T-cell (primary cell): ENCODE results near the gene ZNHIT6. TPM values are rescaled to one million over a fixed set of nuclear protein-coding genes. Genes with fewer than 3 reads are reported as not detected.

Experiments
- ATAC-seq, 4 experiments: fragments of 200-7000 bp in 3 of 4; fragments of 150-1000 bp in 1 of 4; cut with Tn5 transposase; replicated peaks in 1 of 4; 1 replicate in 3 of 4; 2 replicates in 1 of 4; pipeline ENCODE4 v1.10.0; 2021; ENCODE audit warnings: moderate library complexity in 3 of 4, mild to moderate bottlenecking in 2 of 4, moderate number of reproducible peaks in 1 of 4
- CTCF ChIA-PET, 2 donors: fragments of 300-600 bp; sonication (Branson Sonifier 250); formaldehyde crosslinking; loops; one replicate each; lab custom pipeline; 2022; ENCODE audit warnings: antibody characterized with exemption in 2 of 2; lab: Charles Lee
- POLR2A ChIA-PET, 2 donors: fragments of 300-600 bp; sonication (Branson Sonifier 250); formaldehyde crosslinking; loops; one replicate each; lab custom pipeline; 2022; ENCODE audit warnings: antibody characterized with exemption in 2 of 2; lab: Charles Lee
- DNase-seq, 35 experiments: peaks; one replicate each; pipeline versions ENCODE4 v3.0.0 to v3.0.0-alpha.2; 2013 to 2023
- H3K27ac ChIP-seq: one replicate; pipeline ENCODE4 v1.5.1; 2013; ENCODE audit warnings: low read length
- H3K27me3 ChIP-seq, 2 experiments: replicated peaks in 1 of 2; 1 replicate in 1 of 2; 2 replicates in 1 of 2; pipeline versions ENCODE4 v1.6.1 to v1.7.0; 2013; ENCODE audit warnings: low read length in 1 of 2, mixed read lengths in 1 of 2; ENCODE audit not compliant: control insufficient read depth in 2 of 2, insufficient read depth in 2 of 2; ENCODE audit errors: extremely low read depth in 1 of 2
- H3K36me3 ChIP-seq, 2 donors: 1 replicate in 1 of 2; 2 replicates in 1 of 2; pipeline versions ENCODE4 v1.6.1 to v1.7.0; 2013; ENCODE audit warnings: low read length in 1 of 2; ENCODE audit not compliant: control insufficient read depth in 2 of 2, insufficient read depth in 1 of 2; ENCODE audit errors: extremely low read depth in 1 of 2
- H3K4me1 ChIP-seq, 2 experiments: 1 replicate in 1 of 2; 2 replicates in 1 of 2; pipeline versions ENCODE4 v1.6.1 to v1.7.0; 2013; ENCODE audit warnings: low read length in 2 of 2, mixed read lengths in 1 of 2; ENCODE audit not compliant: insufficient read depth in 2 of 2, control insufficient read depth in 1 of 2; ENCODE audit errors: extremely low read depth in 1 of 2
- H3K4me3 ChIP-seq, 2 donors: 1 replicate in 1 of 2; 2 replicates in 1 of 2; pipeline versions ENCODE4 v1.5.1 to v1.7.0; 2013; ENCODE audit warnings: mild to moderate bottlenecking in 2 of 2, low read length in 1 of 2, moderate library complexity in 1 of 2; ENCODE audit not compliant: control insufficient read depth in 1 of 2; ENCODE audit errors: extremely low read depth in 1 of 2
- H3K9me3 ChIP-seq: 2 replicates; pipeline ENCODE4 v1.7.0; 2013
- H3K27ac Mint-ChIP-seq, 2 donors: one replicate each; pipeline ENCODE4 v1.8.0; 2020 to 2021; ENCODE audit warnings: mild to moderate bottlenecking in 2 of 2, mixed read lengths in 2 of 2
- H3K27me3 Mint-ChIP-seq, 2 donors: one replicate each; pipeline ENCODE4 v1.8.0; 2021 to 2022; ENCODE audit warnings: mixed read lengths in 2 of 2
- H3K36me3 Mint-ChIP-seq: one replicate; pipeline ENCODE4 v1.8.0; 2021; ENCODE audit warnings: mixed read lengths
- H3K4me1 Mint-ChIP-seq, 3 donors: one replicate each; pipeline ENCODE4 v1.8.0; 2020 to 2022; ENCODE audit warnings: mixed read lengths in 3 of 3, mild to moderate bottlenecking in 1 of 3
- H3K4me3 Mint-ChIP-seq, 3 donors: one replicate each; pipeline ENCODE4 v1.8.0; 2020 to 2022; ENCODE audit warnings: mild to moderate bottlenecking in 3 of 3, mixed read lengths in 3 of 3, moderate library complexity in 3 of 3
- H3K9me3 Mint-ChIP-seq, 3 donors: one replicate each; pipeline ENCODE4 v1.8.0; 2020 to 2022; ENCODE audit warnings: mixed read lengths in 3 of 3
- WGBS: methylation state at CpG from one replicate; pipeline ENCODE4 v1.1.5; 2013; ENCODE audit warnings: missing lambda C conversion rate; ENCODE audit not compliant: insufficient coverage; 5-methylcytosine and 5-hydroxymethylcytosine counted together
- total RNA-seq, 35 experiments: library from RNA in 6 of 35; stranded (reverse) in 6 of 35; fragments of 120-200 nt in 1 of 35; gene quantifications; one replicate each; pipeline versions ENCODE4 v1.2.1 to v1.2.4 and lab custom pipeline; 2013 to 2026

ZNHIT6 gene
- total RNA-seq, 5 donors from 2014 or later (not counting 1 experiment from before 2014, with no cell fraction given), result 17.3 to 21.2 (median 19.2) TPM

GRCh38 chr1:85611856-85612255 is 96.4 kb downstream of the ZNHIT6 start:
- no peak overlapping the region for H3K4me3 Mint-ChIP-seq
- H3K27ac Mint-ChIP-seq, result no peak overlapping the region
- H3K27me3 ChIP-seq, result no peaks in the 10 kb centered on the region
- no peaks in the 10 kb centered on the region for H3K4me1 Mint-ChIP-seq
- no peaks in the 10 kb centered on the region for H3K9me3 ChIP-seq
- H3K9me3 Mint-ChIP-seq, result peaks cover 0 to 4% (median 0%) of the 10 kb centered on the region in 3 donors
- H3K4me3 ChIP-seq, result no peak overlapping the region
- no peaks in the 10 kb centered on the region for H3K27me3 Mint-ChIP-seq
- DNase-seq, result no peak
- ChIA-PET POLR2A (no interaction called here), CTCF (no interaction called here)
- no peak overlapping the region for H3K27ac ChIP-seq
- H3K36me3 ChIP-seq, result no peaks in the 10 kb centered on the region
- peaks cover 9% of the 10 kb centered on the region for H3K36me3 Mint-ChIP-seq
- ATAC-seq, result no peak
- WGBS, result 100% methylated on average over 2 of the region's 5 CpGs
- H3K4me1 ChIP-seq, result no peaks in the 10 kb centered on the region

- H3K27ac Mint-ChIP-seq, result no peak overlapping the region
- Histone ChIP-seq H3K36me3 (no peaks in the 10 kb centered on the region), H3K4me3 (no peak overlapping the region), H3K27me3 (no peaks in the 10 kb centered on the region), H3K27ac (no peak overlapping the region), H3K9me3 (no peaks in the 10 kb centered on the region), H3K4me1 (no peaks in the 10 kb centered on the region)
- no peak overlapping the region for H3K4me3 Mint-ChIP-seq
- WGBS, result no CpG with 5 or more reads among the region's 2 CpGs
- H3K27me3 Mint-ChIP-seq, result no peaks in the 10 kb centered on the region
- DNase-seq, result no peak
- H3K36me3 Mint-ChIP-seq, result peaks cover 14% of the 10 kb centered on the region
- no peaks in the 10 kb centered on the region for H3K4me1 Mint-ChIP-seq
- no peak for ATAC-seq
- ChIA-PET CTCF (no interaction called here), POLR2A (no interaction called here)
- peaks cover 0 to under 1% (median 0%) of the 10 kb centered on the region in 3 donors for H3K9me3 Mint-ChIP-seq
Observed at GRCh38 chr1:85611425-85611824, 96.8 kb downstream of the ZNHIT6 start.

DNA sequence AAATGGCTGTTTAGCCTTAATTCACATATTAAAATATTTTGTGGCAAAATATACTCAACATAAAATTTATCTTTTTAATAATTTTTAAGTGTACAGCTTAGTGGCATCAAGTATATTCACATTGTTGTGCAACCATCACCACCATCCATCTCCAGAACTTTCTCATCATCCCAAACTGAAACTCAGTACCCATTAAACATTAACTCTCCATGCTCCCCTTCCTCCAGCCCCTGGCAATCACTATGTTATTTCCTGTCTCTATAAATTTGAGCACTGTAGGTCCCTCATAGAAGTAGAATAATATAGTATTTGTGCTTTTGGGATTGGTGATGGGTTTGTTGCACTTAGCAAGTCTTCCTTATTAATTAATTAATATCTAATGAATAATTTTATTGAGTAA is 98.3 kb downstream of the ZNHIT6 start:
- ChIA-PET POLR2A (no interaction called here), CTCF (no interaction called here)
- no peaks in the 10 kb centered on the region for H3K27me3 ChIP-seq
- no peak overlapping the region for H3K27ac Mint-ChIP-seq
- DNase-seq (no peak), ATAC-seq (no peak)
- H3K36me3 Mint-ChIP-seq, result peaks cover 15% of the 10 kb centered on the region
- H3K4me1 Mint-ChIP-seq, result no peaks in the 10 kb centered on the region
- no peaks in the 10 kb centered on the region for H3K9me3 Mint-ChIP-seq
- H3K4me1 ChIP-seq, result no peaks in the 10 kb centered on the region
- H3K36me3 ChIP-seq, result no peaks in the 10 kb centered on the region
- H3K9me3 ChIP-seq, result no peaks in the 10 kb centered on the region
- H3K4me3 Mint-ChIP-seq, result no peak overlapping the region
- no peaks in the 10 kb centered on the region for H3K27me3 Mint-ChIP-seq
- H3K4me3 ChIP-seq, result no peak overlapping the region
- no peak overlapping the region for H3K27ac ChIP-seq

DNA sequence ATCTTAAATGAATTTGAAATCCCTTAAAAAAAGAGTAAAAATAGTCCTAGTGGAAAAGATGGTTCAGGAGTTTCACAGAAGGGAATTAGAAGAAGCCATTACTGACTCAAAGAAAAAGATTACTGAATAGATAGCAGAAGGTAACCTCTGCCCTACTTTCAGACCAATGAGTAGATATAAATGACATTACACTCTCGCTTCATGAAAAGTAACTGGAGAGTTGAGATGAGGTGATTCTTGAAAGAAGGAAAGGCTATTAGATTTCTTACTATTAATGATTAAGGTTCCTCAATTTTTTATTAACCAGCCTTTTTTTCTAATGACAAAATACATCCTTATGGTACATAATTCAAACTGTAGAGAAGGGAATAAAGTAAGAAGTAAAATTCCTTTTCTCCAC is 99.4 kb downstream of the ZNHIT6 start:
- DNase-seq (no peak), ATAC-seq (no peak)
- ChIA-PET CTCF (no interaction called here), POLR2A (no interaction called here)
- Mint-ChIP-seq H3K36me3 (peaks cover 15% of the 10 kb centered on the region), H3K27me3 (no peaks in the 10 kb centered on the region), H3K4me3 (no peak overlapping the region), H3K4me1 (no peaks in the 10 kb centered on the region), H3K9me3 (no peaks in the 10 kb centered on the region), H3K27ac (no peak overlapping the region)
- no peaks in the 10 kb centered on the region for H3K27me3 ChIP-seq
- H3K27ac ChIP-seq, result no peak overlapping the region
- no peak overlapping the region for H3K4me3 ChIP-seq
- no CpG with 5 or more reads among the region's 1 CpG for WGBS
- H3K4me1 ChIP-seq, result no peaks in the 10 kb centered on the region
- H3K9me3 ChIP-seq, result no peaks in the 10 kb centered on the region
- no peaks in the 10 kb centered on the region for H3K36me3 ChIP-seq

GRCh38 chr1:85607921-85608265 is 100.3 kb downstream of the ZNHIT6 start:
- no peaks in the 10 kb centered on the region for H3K27me3 Mint-ChIP-seq
- ATAC-seq, result no peak
- H3K9me3 Mint-ChIP-seq, result no peaks in the 10 kb centered on the region
- Histone ChIP-seq H3K9me3 (no peaks in the 10 kb centered on the region), H3K4me1 (no peaks in the 10 kb centered on the region), H3K36me3 (no peaks in the 10 kb centered on the region), H3K4me3 (no peak overlapping the region), H3K27me3 (no peaks in the 10 kb centered on the region), H3K27ac (no peak overlapping the region)
- ChIA-PET POLR2A (no interaction called here), CTCF (no interaction called here)
- DNase-seq, result no peak
- no peak overlapping the region for H3K27ac Mint-ChIP-seq
- H3K4me3 Mint-ChIP-seq, result no peak overlapping the region
- peaks cover 9% of the 10 kb centered on the region for H3K36me3 Mint-ChIP-seq
- H3K4me1 Mint-ChIP-seq, result no peaks in the 10 kb centered on the region
- WGBS, result 100% methylated on average over 1 of the region's 4 CpGs

DNA sequence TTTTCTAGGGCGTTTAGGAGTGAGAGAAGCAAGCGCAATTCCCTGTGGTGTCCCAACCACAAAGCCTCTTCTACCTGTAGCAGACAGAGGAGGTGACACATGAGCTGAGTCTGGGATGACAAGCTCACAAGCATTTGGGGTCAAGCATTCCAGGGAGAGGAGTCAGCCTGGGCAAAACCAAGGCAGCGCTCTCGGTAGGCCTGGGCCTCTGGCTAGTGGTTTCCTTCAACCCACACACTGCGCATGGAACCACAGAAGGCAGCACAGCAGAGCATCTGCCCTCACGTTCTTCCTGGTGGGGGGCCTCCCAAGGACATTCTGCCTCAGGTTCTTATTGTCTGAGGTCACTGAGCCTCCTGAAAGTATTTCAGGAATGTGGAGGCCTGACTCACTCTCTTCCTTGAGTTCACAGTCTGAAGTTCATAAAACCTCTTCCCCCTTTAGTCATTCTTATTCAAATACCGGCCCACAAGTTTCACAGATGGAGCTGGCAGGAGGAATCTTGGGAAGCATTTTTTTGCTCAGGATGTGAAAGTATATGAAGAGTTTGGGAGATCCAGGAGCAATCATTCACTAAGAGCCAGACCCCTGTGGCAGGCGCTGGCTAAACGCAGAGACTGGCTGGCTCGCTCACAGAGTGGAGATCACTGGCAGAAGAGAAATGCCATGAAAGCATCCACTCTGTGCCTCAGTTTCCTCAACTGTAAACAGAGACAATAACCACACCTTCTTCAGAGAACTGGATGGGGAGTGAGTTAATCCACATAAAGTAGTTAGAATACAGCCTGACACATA is 100.9 kb downstream of the ZNHIT6 start:
- H3K36me3 Mint-ChIP-seq, result peaks cover 6% of the 10 kb centered on the region
- H3K4me1 Mint-ChIP-seq, result no peaks in the 10 kb centered on the region
- H3K4me1 ChIP-seq, result no peaks in the 10 kb centered on the region
- no peaks in the 10 kb centered on the region for H3K36me3 ChIP-seq
- CTCF ChIA-PET, result no interaction called here
- WGBS, result 71% methylated on average over 4 of the region's 10 CpGs
- H3K27ac ChIP-seq, result no peak overlapping the region
- DNase-seq (no peak), ATAC-seq (no peak)
- no peaks in the 10 kb centered on the region for H3K9me3 ChIP-seq
- no peaks in the 10 kb centered on the region for H3K9me3 Mint-ChIP-seq
- no peak overlapping the region for H3K27ac Mint-ChIP-seq
- H3K27me3 Mint-ChIP-seq, result no peaks in the 10 kb centered on the region
- POLR2A ChIA-PET, result interaction anchor here in 1 of 2 donors (0.6 kb wide), 1 partner anchor 11 kb away, joined by 3 read pairs; no protein-coding TSS in a partner anchor
- no peaks in the 10 kb centered on the region for H3K27me3 ChIP-seq
- H3K4me3 ChIP-seq, result no peak overlapping the region
- H3K4me3 Mint-ChIP-seq, result no peak overlapping the region
